Right atrium auricular region (tissue), 2 donors: ENCODE measurements around the gene FAM228A. TPM values are rescaled to one million over a fixed set of nuclear protein-coding genes. Genes with fewer than 3 reads are reported as not detected.

ENCODE experiments used
- DNase-seq: peaks from one replicate; pipeline ENCODE4 v3.0.0-alpha.2; 2019; ENCODE audit warnings: low spot score
- H3K27ac ChIP-seq, 2 donors: fragments of 200-600 bp; sonication (generic); 1 replicate in 1 of 2; 2 replicates in 1 of 2; pipeline ENCODE4 v1.5.1; 2016 to 2019
- H3K27me3 ChIP-seq, 2 donors: fragments of 200-600 bp; sonication (generic); one replicate each; pipeline versions ENCODE4 v1.5.1 to v1.6.0; 2017 to 2019
- H3K36me3 ChIP-seq: fragments of 200-600 bp; sonication (generic); one replicate; pipeline ENCODE4 v1.5.1; 2016
- H3K4me1 ChIP-seq, 2 donors: fragments of 200-600 bp; sonication (generic); one replicate each; pipeline versions ENCODE4 v1.5.1 to v1.6.0; 2017 to 2019
- H3K4me3 ChIP-seq, 2 donors: fragments of 200-600 bp; sonication (generic); 1 replicate in 1 of 2; 2 replicates in 1 of 2; pipeline ENCODE4 v1.5.1; 2017 to 2019; ENCODE audit warnings: mild to moderate bottlenecking in 1 of 2, moderate library complexity in 1 of 2
- H3K9me3 ChIP-seq, 2 donors: fragments of 200-600 bp; sonication (generic); one replicate each; pipeline ENCODE4 v1.5.1; 2019
- CTCF ChIP-seq, 2 donors: fragments of 200-600 bp; sonication (generic); IDR thresholded peaks; one replicate each; pipeline ENCODE4 v1.5.1; 2019; ENCODE audit warnings: antibody characterized with exemption in 2 of 2
- total RNA-seq, 2 donors: library from RNA; depleted of rRNA; stranded (reverse); fragments of >200 nt; gene quantifications; one replicate each; pipeline ENCODE4 v1.1.0, GENCODE V29; 2016

The FAM228A gene
- total RNA-seq, 2 donors from 2014 or later = 0.51 to 1.8 TPM

DNA sequence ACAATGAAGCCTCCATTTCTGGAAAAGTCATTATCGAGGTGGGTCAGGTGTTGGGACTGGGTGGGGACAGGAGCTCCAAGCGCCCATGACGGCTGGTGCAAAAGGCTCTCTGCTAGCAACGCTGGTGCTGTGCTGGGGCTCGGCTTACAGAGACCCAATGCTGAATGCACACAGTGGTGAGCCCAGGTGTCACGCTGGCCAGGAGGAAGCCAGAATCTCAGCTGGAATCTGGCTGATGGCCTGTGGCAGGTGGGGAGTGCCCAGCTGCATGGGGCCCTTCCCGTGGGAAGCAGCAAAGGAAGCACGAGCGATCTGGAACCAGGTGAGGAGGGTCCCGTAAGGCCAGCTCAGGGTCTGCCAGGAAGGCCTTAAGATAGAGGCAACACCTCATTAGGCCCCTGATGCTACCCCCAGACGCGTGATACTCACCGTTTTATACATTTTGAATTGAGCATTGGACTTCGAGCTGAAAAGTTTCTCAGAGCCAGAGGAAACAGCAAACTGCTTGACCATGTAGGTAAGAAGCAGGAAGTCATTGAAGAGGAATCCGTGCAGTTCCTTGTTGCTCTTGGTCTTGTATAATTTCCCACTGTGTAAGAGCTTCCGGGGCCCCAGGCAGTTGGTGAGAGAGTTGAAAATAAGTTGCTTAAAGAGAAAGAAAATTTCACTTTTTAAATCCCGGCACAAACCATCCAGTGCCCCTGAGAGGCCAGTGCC, 34.7 kb downstream of the FAM228A start:
- Histone ChIP-seq H3K27ac (no peak overlapping the region), H3K4me1 (no peaks in the 10 kb centered on the region), H3K9me3 (no peaks in the 10 kb centered on the region), H3K36me3 (peaks cover 75% of the 10 kb centered on the region), H3K27me3 (no peaks in the 10 kb centered on the region), H3K4me3 (no peak overlapping the region)
- TF ChIP-seq CTCF (IDR thresholded peaks at IDR 0.05) = no peak
- no peak for DNase-seq

GRCh38 chr2:24210106-24210455, 35.2 kb downstream of the FAM228A start:
- Histone ChIP-seq H3K4me1 (no peaks in the 10 kb centered on the region), H3K36me3 (peaks cover 74% of the 10 kb centered on the region), H3K9me3 (no peaks in the 10 kb centered on the region), H3K4me3 (no peak overlapping the region), H3K27me3 (no peaks in the 10 kb centered on the region), H3K27ac (no peak overlapping the region)
- TF ChIP-seq CTCF (IDR thresholded peaks at IDR 0.05) = no peak
- no peak for DNase-seq

DNA sequence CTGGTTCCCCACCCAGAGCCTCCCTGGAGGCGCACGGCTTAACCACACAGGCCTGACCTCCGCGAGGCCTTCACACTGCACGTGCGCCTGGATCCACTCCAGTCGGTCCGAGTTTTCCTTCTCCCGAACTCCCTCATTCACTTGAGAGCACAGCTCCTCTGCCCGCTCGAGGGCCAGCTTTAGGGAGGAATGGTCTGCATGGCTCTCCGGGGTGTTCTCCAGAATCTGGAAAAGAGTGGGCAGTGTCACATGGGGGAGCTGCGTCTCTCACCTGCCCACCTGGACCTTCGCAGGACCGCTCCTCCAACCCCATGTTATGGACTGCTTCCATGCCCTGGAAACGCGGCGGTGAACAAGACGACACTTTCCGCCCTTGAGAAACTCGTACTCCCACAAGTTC, 35.9 kb downstream of the FAM228A start:
- TF ChIP-seq CTCF (IDR thresholded peaks at IDR 0.05) = no peak
- Histone ChIP-seq H3K36me3 (peaks cover 74% of the 10 kb centered on the region), H3K4me3 (no peak overlapping the region)

DNA sequence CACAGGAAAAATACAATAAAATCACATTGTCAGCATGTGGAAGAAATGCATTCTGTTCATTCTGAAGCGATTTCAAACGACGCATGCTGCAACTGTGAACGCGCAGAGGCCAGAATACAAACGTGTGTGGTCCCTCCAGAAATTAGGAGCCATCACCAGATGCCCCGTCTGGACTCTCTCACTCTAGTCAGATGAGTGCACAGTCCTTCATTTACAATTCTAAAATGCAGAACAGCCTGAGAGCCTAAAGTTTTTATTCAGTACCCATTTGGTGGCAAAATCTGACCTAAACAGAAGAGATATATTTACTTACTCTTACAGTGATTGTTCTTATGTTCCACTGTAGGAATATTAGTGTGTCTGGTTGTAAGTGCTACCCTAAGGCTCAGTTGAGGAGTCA, 36.6 kb downstream of the FAM228A start:
- H3K36me3 ChIP-seq = peaks cover 76% of the 10 kb centered on the region
- H3K9me3 ChIP-seq = no peaks in the 10 kb centered on the region
- no peaks in the 10 kb centered on the region for H3K4me1 ChIP-seq
- no peak for TF ChIP-seq CTCF (IDR thresholded peaks at IDR 0.05)
- no peak for DNase-seq
- H3K27me3 ChIP-seq = no peaks in the 10 kb centered on the region
- no peak overlapping the region for H3K4me3 ChIP-seq
- no peak overlapping the region for H3K27ac ChIP-seq

More for the DNA sequence above, 35.9 kb downstream of the FAM228A start:
- Histone ChIP-seq H3K9me3 (no peaks in the 10 kb centered on the region), H3K27ac (no peak overlapping the region), H3K4me1 (no peaks in the 10 kb centered on the region), H3K27me3 (no peaks in the 10 kb centered on the region)
- no peak for DNase-seq

GRCh38 chr2:24214880-24215279, 40.0 kb downstream of the FAM228A start:
- Histone ChIP-seq H3K27me3 (no peaks in the 10 kb centered on the region), H3K36me3 (peaks cover 67% of the 10 kb centered on the region), H3K4me3 (no peak overlapping the region), H3K4me1 (no peaks in the 10 kb centered on the region), H3K27ac (no peak overlapping the region), H3K9me3 (no peaks in the 10 kb centered on the region)
- TF ChIP-seq CTCF (IDR thresholded peaks at IDR 0.05) = no peak
- DNase-seq = no peak
